PC-3 (cell line): Measurements from ENCODE around the gene CD28.

Source experiments
- CTCF ChIP-seq: fragments of 300-600 bp; sonication (generic); conservative IDR thresholded peaks from 2 replicates; pipeline ENCODE4 v1.5.1; 2017; ENCODE audit warnings: antibody characterized with exemption, low read depth, mild to moderate bottlenecking, low read length
- EZH2 ChIP-seq: fragments of 300-600 bp; sonication (generic); IDR thresholded peaks from one replicate; pipeline ENCODE4 v1.6.1; 2017; ENCODE audit warnings: antibody characterized with exemption, mild to moderate bottlenecking, low read length; ENCODE audit not compliant: unreplicated experiment

- TF ChIP-seq CTCF, result peak; percentile 90
- no peak for TF ChIP-seq EZH2
Measured at GRCh38 chr2:203782262-203782976, 76.0 kb downstream of the CD28 start.
